Stomach (tissue), 9 donors: ENCODE data around the gene SPATA6L. TPM values are rescaled to one million over a fixed set of nuclear protein-coding genes. Genes with fewer than 3 reads are reported as not detected.
A peak's percentile ranks its signal among the peaks of the same experiment; 100 is the strongest.

Source experiments
- DNase-seq, 2 donors: peaks; one replicate each; pipeline versions ENCODE4 v3.0.0 to v3.0.0-alpha.2; 2013 to 2019
- H3K27ac ChIP-seq, 5 donors: fragments of 200-600 bp in 4 of 5; sonication (generic) in 4 of 5; one replicate each; pipeline ENCODE4 v1.5.1; 2013 to 2019; ENCODE audit warnings: mild to moderate bottlenecking in 1 of 5, moderate library complexity in 1 of 5
- H3K27me3 ChIP-seq, 3 donors: fragments of 200-600 bp; sonication (generic); one replicate each; pipeline ENCODE4 v1.5.1; 2017 to 2019; ENCODE audit warnings: mixed run types in 1 of 3
- H3K36me3 ChIP-seq, 4 donors: fragments of 200-600 bp; sonication (generic); 1 replicate in 3 of 4; 2 replicates in 1 of 4; pipeline ENCODE4 v1.5.1; 2016 to 2019
- H3K4me1 ChIP-seq, 4 donors: fragments of 200-600 bp; sonication (generic); one replicate each; pipeline ENCODE4 v1.5.1; 2016 to 2019
- H3K4me3 ChIP-seq, 4 donors: fragments of 200-600 bp; sonication (generic) in 3 of 4; one replicate each; pipeline ENCODE4 v1.5.1; 2016 to 2019; ENCODE audit warnings: mild to moderate bottlenecking in 1 of 4
- H3K9me3 ChIP-seq, 4 donors: fragments of 200-600 bp; sonication (generic); one replicate each; pipeline ENCODE4 v1.5.1; 2016 to 2019
- EP300 ChIP-seq: sonication (generic); formaldehyde crosslinking; IDR thresholded peaks from one replicate; pipeline ENCODE4 v1.6.1; 2017; ENCODE audit warnings: antibody characterized with exemption
- POLR2A ChIP-seq, 4 donors: fragments of 450-650 bp; IDR thresholded peaks; one replicate each; pipeline ENCODE4 v1.6.1; 2016; ENCODE audit warnings: antibody characterized with exemption in 4 of 4, control low read depth in 2 of 4, mild to moderate bottlenecking in 1 of 4, moderate library complexity in 1 of 4
- POLR2AphosphoS5 ChIP-seq, 3 donors: sonication (generic); formaldehyde crosslinking; IDR thresholded peaks; one replicate each; pipeline ENCODE4 v1.6.1; 2016; ENCODE audit warnings: antibody characterized with exemption in 3 of 3
- WGBS, 5 donors: extraction: QIAGEN DNeasy Blood & Tissue Kit in 3 of 5; methylation state at CpG; one replicate each; pipeline versions ENCODE4 v1.1.5 to v1.1.7; 2013 to 2018; 5-methylcytosine and 5-hydroxymethylcytosine counted together
- intact Hi-C: fragments of 100-400 bp; cut with DNase I; formaldehyde crosslinking; loops from one replicate; pipeline ENCODE4 v1.15.1; 2023; ENCODE audit warnings: low total_unique reads
- polyA plus RNA-seq, 3 donors: library from polyadenylated mRNA; stranded (reverse); fragments of 200-250 nt; gene quantifications; one replicate each; pipeline ENCODE4 v1.2.3, GENCODE V29; 2013
- total RNA-seq, 5 donors: library from RNA; depleted of rRNA; stranded (reverse); fragments of >200 nt; gene quantifications; one replicate each; pipeline versions ENCODE4 v1.1.0 to v1.2.3, GENCODE V29; 2014 to 2016
- TF ChIP-seq, protein P1 (sequence below), 7 experiments: fragments of 450-650 bp in 4 of 7; fragments of 200-600 bp in 3 of 7; sonication (generic) in 3 of 7; IDR thresholded peaks; one replicate each; pipeline ENCODE4 v1.5.1; 2016 to 2019; ENCODE audit warnings: antibody characterized with exemption in 7 of 7, control low read depth in 2 of 7, mild to moderate bottlenecking in 1 of 7
- donor health status: healthy with polysubstance abuse.
- donor health status: Bipolar disorder and iron deficiency.
- donor health status: healthy.

SPATA6L gene
- total and polyA plus RNA-seq, 8 donors, result 2.3 to 32.7 (median 5.4) TPM

DNA sequence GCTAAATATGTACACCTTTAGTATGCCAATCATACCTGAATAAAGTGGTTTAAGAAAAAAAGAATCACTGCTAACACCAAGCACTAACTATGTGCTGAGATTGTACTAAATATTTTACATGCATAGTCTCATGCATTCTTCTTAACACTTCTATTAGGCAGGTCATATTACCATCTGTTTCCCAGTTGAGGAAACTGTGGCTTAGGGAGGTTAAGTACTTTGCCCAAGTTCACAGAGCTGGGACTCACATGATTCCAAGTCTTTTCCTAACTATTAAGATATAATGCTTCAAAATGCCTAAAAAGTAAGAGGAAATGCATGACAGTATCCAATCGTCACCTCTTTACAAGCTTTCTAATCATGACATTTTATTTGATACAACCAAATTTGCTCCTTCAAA lies 73.4 kb downstream of the SPATA6L start:
- 72 to 92% (median 83%) methylated on average over 1 of the region's 1 CpG for WGBS, 5 donors
- peaks cover 0 to 6% (median 0%) of the 10 kb centered on the region in 4 donors for H3K36me3 ChIP-seq
- intact Hi-C loops, result no loop called here
- TF ChIP-seq POLR2AphosphoS5 (IDR thresholded peaks at IDR 0.05), result no peak
- no peak for TF ChIP-seq POLR2A (IDR thresholded peaks at IDR 0.05)
- TF ChIP-seq EP300, result no peak
- TF ChIP-seq, protein P1, sequence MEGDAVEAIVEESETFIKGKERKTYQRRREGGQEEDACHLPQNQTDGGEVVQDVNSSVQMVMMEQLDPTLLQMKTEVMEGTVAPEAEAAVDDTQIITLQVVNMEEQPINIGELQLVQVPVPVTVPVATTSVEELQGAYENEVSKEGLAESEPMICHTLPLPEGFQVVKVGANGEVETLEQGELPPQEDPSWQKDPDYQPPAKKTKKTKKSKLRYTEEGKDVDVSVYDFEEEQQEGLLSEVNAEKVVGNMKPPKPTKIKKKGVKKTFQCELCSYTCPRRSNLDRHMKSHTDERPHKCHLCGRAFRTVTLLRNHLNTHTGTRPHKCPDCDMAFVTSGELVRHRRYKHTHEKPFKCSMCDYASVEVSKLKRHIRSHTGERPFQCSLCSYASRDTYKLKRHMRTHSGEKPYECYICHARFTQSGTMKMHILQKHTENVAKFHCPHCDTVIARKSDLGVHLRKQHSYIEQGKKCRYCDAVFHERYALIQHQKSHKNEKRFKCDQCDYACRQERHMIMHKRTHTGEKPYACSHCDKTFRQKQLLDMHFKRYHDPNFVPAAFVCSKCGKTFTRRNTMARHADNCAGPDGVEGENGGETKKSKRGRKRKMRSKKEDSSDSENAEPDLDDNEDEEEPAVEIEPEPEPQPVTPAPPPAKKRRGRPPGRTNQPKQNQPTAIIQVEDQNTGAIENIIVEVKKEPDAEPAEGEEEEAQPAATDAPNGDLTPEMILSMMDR (IDR thresholded peaks at IDR 0.05), result no peak
- H3K9me3 ChIP-seq, result no peaks in the 10 kb centered on the region
- H3K27me3 ChIP-seq, result no peaks in the 10 kb centered on the region
- H3K4me3 ChIP-seq, result no peak overlapping the region
- DNase-seq, result no peak
- H3K4me1 ChIP-seq, result peaks cover 5 to 29% (median 13%) of the 10 kb centered on the region in 4 donors
- no peak overlapping the region for H3K27ac ChIP-seq

DNA sequence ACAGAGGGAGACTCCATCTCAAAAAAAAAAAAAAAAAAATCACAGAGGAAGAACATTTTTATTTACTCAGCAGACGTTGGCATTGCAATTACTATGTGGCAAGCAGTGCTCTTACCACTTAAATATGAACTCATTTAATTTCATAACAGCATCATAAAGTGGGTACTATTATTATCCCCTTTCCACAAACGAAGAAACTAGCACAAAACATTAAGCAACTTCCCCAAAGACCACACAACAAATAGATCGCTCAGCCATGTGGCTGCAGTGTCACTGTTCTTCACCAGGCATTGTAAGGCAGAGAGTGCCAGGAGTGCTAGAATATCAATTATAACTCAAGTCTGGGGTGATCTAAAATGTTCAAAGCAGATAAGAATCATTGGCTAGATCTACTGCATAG lies 74.0 kb downstream of the SPATA6L start:
- Histone ChIP-seq H3K36me3 (peaks cover 0 to under 1% (median 0%) of the 10 kb centered on the region in 4 donors), H3K4me3 (no peak overlapping the region), H3K9me3 (no peaks in the 10 kb centered on the region), H3K27ac (no peak overlapping the region), H3K27me3 (no peaks in the 10 kb centered on the region), H3K4me1 (peaks cover 5 to 29% (median 13%) of the 10 kb centered on the region in 4 donors)
- intact Hi-C loops, result no loop called here
- no peak for DNase-seq
- TF ChIP-seq EP300, result no peak
- TF ChIP-seq, protein P1 (IDR thresholded peaks at IDR 0.05), result no peak
- TF ChIP-seq POLR2AphosphoS5 (IDR thresholded peaks at IDR 0.05), result no peak
- no peak for TF ChIP-seq POLR2A (IDR thresholded peaks at IDR 0.05)
- 62 to 76% (median 71%) methylated on average over 3 of the region's 3 CpGs for WGBS, 5 donors

DNA sequence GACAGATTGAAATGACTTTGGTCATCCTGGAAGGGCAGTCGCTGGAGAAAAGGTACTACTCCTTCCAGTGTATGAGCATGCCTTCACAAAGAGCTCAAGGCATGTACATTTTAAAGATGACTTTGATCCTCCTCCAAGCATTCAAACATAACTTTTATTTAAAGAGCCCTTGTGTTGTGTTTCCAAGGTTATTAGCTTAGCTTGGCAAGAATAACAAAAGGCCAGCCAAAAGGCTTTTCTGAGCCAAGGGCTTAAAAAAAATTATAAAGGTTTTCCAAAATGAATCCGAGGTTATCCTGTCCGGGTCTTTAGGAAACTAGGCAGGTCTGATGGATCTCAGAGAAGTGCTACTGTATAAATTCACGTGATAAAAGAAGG lies 75.2 kb downstream of the SPATA6L start:
- peak in 1 of 2 donors; percentile 24 for DNase-seq
- Histone ChIP-seq H3K4me1 (peaks cover 5 to 23% (median 12%) of the 10 kb centered on the region in 4 donors), H3K27me3 (no peaks in the 10 kb centered on the region), H3K4me3 (no peak overlapping the region), H3K36me3 (no peaks in the 10 kb centered on the region), H3K27ac (no peak overlapping the region), H3K9me3 (no peaks in the 10 kb centered on the region)
- intact Hi-C loops, result no loop called here
- TF ChIP-seq, protein P1 (IDR thresholded peaks at IDR 0.05), result no peak
- TF ChIP-seq POLR2A (IDR thresholded peaks at IDR 0.05), result no peak
- WGBS, 5 donors, result 22 to 37% (median 23%) methylated on average over 4 of the region's 4 CpGs

DNA sequence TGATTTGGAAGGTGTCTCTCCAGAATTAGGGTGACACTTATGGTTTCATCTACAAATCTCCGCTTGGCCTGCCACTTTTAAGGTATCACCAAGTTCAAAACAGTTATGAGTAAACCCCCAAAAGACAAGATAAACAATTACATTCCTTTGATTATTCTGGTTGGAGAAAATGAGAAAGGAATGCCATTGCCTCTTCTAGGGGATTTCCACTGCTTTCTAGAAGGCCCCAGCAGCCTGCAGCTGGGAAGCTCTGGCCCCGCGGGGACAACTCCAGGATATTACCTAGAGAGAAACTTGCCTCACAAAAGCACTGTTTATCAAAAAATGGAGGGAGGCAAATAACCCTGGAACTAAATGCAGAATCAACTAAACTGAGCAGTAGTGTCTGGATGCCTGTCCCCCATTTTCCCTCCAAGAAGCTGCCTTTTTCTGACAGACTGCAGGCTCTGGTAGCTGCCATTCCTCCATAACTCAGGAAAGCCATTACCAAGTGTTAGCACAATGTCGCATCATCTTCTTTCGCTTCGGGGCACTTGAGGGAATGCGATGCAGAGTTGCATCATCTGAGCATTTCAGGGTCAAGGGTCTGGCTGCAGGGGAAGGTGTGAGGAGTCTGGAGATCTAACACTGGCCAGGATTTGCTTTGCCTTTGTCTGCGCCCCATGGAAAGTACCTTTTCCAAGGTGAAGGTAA lies 75.7 kb downstream of the SPATA6L start:
- Histone ChIP-seq H3K36me3 (no peaks in the 10 kb centered on the region), H3K27me3 (no peaks in the 10 kb centered on the region), H3K9me3 (no peaks in the 10 kb centered on the region), H3K4me1 (peaks cover 5 to 22% (median 11%) of the 10 kb centered on the region in 4 donors), H3K4me3 (no peak overlapping the region), H3K27ac (no peak overlapping the region)
- peak in 1 of 2 donors; percentile 14 for DNase-seq
- WGBS, 5 donors, result 71 to 85% (median 79%) methylated on average over 8 of the region's 8 CpGs
- no peak for TF ChIP-seq POLR2A (IDR thresholded peaks at IDR 0.05)
- TF ChIP-seq, protein P1 (IDR thresholded peaks at IDR 0.05), result no peak
- TF ChIP-seq EP300, result no peak
- TF ChIP-seq POLR2AphosphoS5 (IDR thresholded peaks at IDR 0.05), result no peak
- intact Hi-C loops, result no loop called here
